Neural cell (in vitro differentiated cells): Measurements from ENCODE around the gene TDRD12. TPM values are rescaled to one million over a fixed set of nuclear protein-coding genes. Genes with fewer than 3 reads are reported as not detected.
"Not testable (repeated sequence)": the region's sequence is repeated elsewhere in the genome, so short reads cannot be mapped to it uniquely, and the experiment has no call there.

Experiments
- H2AFZ ChIP-seq: fragments of 200-600, 300-800 bp; sonication (generic), shearing (Covaris generic); 2 replicates; pipeline ENCODE4 v1.6.0; 2014; ENCODE audit warnings: low read depth, mild to moderate bottlenecking, antibody characterized with exemption, low read length, moderate library complexity
- H3F3A ChIP-seq: fragments of 200-600 bp; shearing (Covaris generic); 2 replicates; pipeline ENCODE4 v1.6.1; 2016; ENCODE audit warnings: mild to moderate bottlenecking, moderate library complexity, mixed read lengths, antibody characterized with exemption, low read length; ENCODE audit not compliant: insufficient read depth, poor library complexity, severe bottlenecking
- H3K27ac ChIP-seq: fragments of 200-600, 300-800 bp; sonication (generic), shearing (Covaris generic); 2 replicates; pipeline ENCODE4 v1.5.1; 2014; ENCODE audit warnings: mild to moderate bottlenecking, low read length, moderate library complexity
- H3K27me3 ChIP-seq: fragments of 300-800, 200-600 bp; sonication (generic), shearing (Covaris generic); 2 replicates; pipeline ENCODE4 v1.6.0; 2014; ENCODE audit warnings: mild to moderate bottlenecking, low read depth, low read length, moderate library complexity; ENCODE audit not compliant: insufficient read depth
- H3K36me3 ChIP-seq: fragments of 300-800, 200-600 bp; sonication (generic), shearing (Covaris generic); 2 replicates; pipeline ENCODE4 v1.5.1; 2014; ENCODE audit warnings: mild to moderate bottlenecking, antibody characterized with exemption, low read length, moderate library complexity; ENCODE audit not compliant: insufficient read depth
- H3K4me2 ChIP-seq: fragments of 300-800, 200-600 bp; sonication (generic), shearing (Covaris generic); 2 replicates; pipeline ENCODE4 v1.6.0; 2014; ENCODE audit warnings: mild to moderate bottlenecking, low read length
- H3K4me3 ChIP-seq: fragments of 300-800, 200-600 bp; sonication (generic), shearing (Covaris generic); 2 replicates; pipeline ENCODE4 v1.5.1; 2014; ENCODE audit warnings: mild to moderate bottlenecking, low read length, moderate library complexity
- H3K79me2 ChIP-seq: fragments of 200-600 bp; shearing (Covaris generic); replicated peaks from 2 replicates; pipeline ENCODE4 v1.6.0; 2014; ENCODE audit warnings: mild to moderate bottlenecking, low read length, moderate library complexity; ENCODE audit not compliant: insufficient read depth
- H3K9ac ChIP-seq: fragments of 300-800, 200-600 bp; sonication (generic), shearing (Covaris generic); 2 replicates; pipeline ENCODE4 v1.6.1; 2016; ENCODE audit warnings: mild to moderate bottlenecking, low read length, mixed read lengths
- H3K9me2 ChIP-seq: fragments of 200-600 bp; shearing (Covaris generic); 2 replicates; pipeline ENCODE4 v1.6.1; 2016; ENCODE audit warnings: mild to moderate bottlenecking, low read length, mixed read lengths; ENCODE audit not compliant: insufficient read depth
- H3K9me3 ChIP-seq: fragments of 200-600, 300-800 bp; sonication (generic), shearing (Covaris generic); 2 replicates; pipeline ENCODE4 v1.6.1; 2016; ENCODE audit warnings: mild to moderate bottlenecking, mixed run types, low read length, moderate library complexity, mixed read lengths
- H4K20me1 ChIP-seq: fragments of 200-600 bp; shearing (Covaris generic); 2 replicates; pipeline ENCODE4 v1.6.1; 2016; ENCODE audit warnings: mild to moderate bottlenecking, mixed run types; ENCODE audit not compliant: insufficient read depth
- CTCF ChIP-seq: fragments of 450-650 bp; IDR thresholded peaks from 2 replicates; pipeline ENCODE4 v1.5.1; 2014; ENCODE audit warnings: antibody characterized with exemption, mild to moderate bottlenecking, moderate library complexity; ENCODE audit not compliant: poor library complexity, severe bottlenecking
- EP300 ChIP-seq: fragments of 450-650 bp; conservative IDR thresholded peaks from 2 replicates; pipeline ENCODE4 v1.6.1; 2014; ENCODE audit warnings: antibody characterized with exemption, mild to moderate bottlenecking, moderate library complexity; ENCODE audit not compliant: poor library complexity, severe bottlenecking
- EZH2 ChIP-seq: fragments of 200-600, 300-800 bp; shearing (Covaris generic), sonication (generic); IDR thresholded peaks from 2 replicates; pipeline ENCODE4 v1.6.1; 2014; ENCODE audit warnings: antibody characterized with exemption, low read length, borderline replicate concordance, mild to moderate bottlenecking; ENCODE audit not compliant: insufficient read depth, poor library complexity, severe bottlenecking
- MXI1 ChIP-seq: fragments of 450-650 bp; conservative IDR thresholded peaks from 2 replicates; pipeline ENCODE4 v1.6.1; 2014; ENCODE audit warnings: antibody characterized with exemption, mild to moderate bottlenecking; ENCODE audit not compliant: poor library complexity, severe bottlenecking
- POLR2AphosphoS5 ChIP-seq: IDR thresholded peaks from 2 replicates; pipeline ENCODE4 v1.6.1; 2012
- RAD21 ChIP-seq: fragments of 450-650 bp; conservative IDR thresholded peaks from 2 replicates; pipeline ENCODE4 v1.6.1; 2014; ENCODE audit warnings: antibody characterized with exemption, mild to moderate bottlenecking, moderate library complexity
- SMC3 ChIP-seq: fragments of 450-650 bp; conservative IDR thresholded peaks from 2 replicates; pipeline ENCODE4 v1.6.1; 2014; ENCODE audit warnings: antibody characterized with exemption, mild to moderate bottlenecking, moderate library complexity; ENCODE audit not compliant: poor library complexity
- TAF1 ChIP-seq: IDR thresholded peaks from 2 replicates; pipeline ENCODE4 v1.6.1; 2012; ENCODE audit warnings: low read depth
- polyA plus RNA-seq: library from polyadenylated mRNA; depleted of rRNA; stranded (reverse); fragments of >200 nt; gene quantifications from 2 replicates; pipeline ENCODE4 v1.2.3, GENCODE V29; 2014
- TF ChIP-seq, protein P1 (sequence below): IDR thresholded peaks from 2 replicates; pipeline ENCODE4 v1.6.1; 2012; ENCODE audit warnings: borderline replicate concordance

Gene TDRD12
- polyA plus RNA-seq, 1 donor from 2014 or later: 9.2 TPM

GRCh38 chr19:32866564-32867265, 147.1 kb downstream of the TDRD12 start:
- no peaks in the 10 kb centered on the region for H3K9me2 ChIP-seq
- no peaks in the 10 kb centered on the region for H3K36me3 ChIP-seq
- H2AFZ ChIP-seq: no peak overlapping the region
- no peak overlapping the region for H3K9ac ChIP-seq
- no peak for TF ChIP-seq SMC3
- TF ChIP-seq RAD21: no peak
- no peak for TF ChIP-seq EZH2
- H3K79me2 ChIP-seq: no peaks in the 10 kb centered on the region
- H3K9me3 ChIP-seq: no peaks in the 10 kb centered on the region
- H3K27me3 ChIP-seq: no peaks in the 10 kb centered on the region
- no peak overlapping the region for H3K27ac ChIP-seq
- no peaks in the 10 kb centered on the region for H3F3A ChIP-seq
- no peaks in the 10 kb centered on the region for H4K20me1 ChIP-seq
- no peak overlapping the region for H3K4me3 ChIP-seq
- H3K4me2 ChIP-seq: no peak overlapping the region

DNA sequence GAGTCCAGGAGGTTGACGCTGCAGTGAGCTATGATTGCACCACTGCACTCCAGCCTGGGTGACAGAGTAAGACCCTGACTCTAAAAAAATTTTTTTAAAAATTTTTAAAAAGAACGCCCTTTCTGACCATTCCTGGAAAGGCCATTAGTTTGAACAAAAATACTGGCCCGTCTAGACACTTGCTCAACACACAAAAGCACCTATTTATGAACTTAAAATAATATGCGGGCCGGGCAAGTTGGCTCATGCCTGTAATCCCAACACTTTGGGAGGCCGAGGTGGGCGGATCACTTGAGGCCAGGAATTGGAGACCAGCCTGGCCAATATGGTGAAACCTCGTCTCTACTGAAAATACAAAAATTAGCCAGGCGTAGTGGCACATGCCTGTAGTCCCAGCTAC, 147.9 kb downstream of the TDRD12 start:
- H3K79me2 ChIP-seq: not testable (repeated sequence)

GRCh38 chr19:32868206-32868950, 148.8 kb downstream of the TDRD12 start:
- Histone ChIP-seq H4K20me1 (no peaks in the 10 kb centered on the region), H3F3A (no peaks in the 10 kb centered on the region), H3K9me3 (no peaks in the 10 kb centered on the region), H3K4me3 (no peak overlapping the region), H3K27ac (no peak overlapping the region), H3K79me2 (no peaks in the 10 kb centered on the region), H3K36me3 (no peaks in the 10 kb centered on the region), H3K9ac (no peak overlapping the region), H3K27me3 (no peaks in the 10 kb centered on the region), H3K9me2 (no peaks in the 10 kb centered on the region), H3K4me2 (no peak overlapping the region), H2AFZ (no peak overlapping the region)
- no peak for TF ChIP-seq RAD21
- no peak for TF ChIP-seq EP300
- TF ChIP-seq, protein P1, sequence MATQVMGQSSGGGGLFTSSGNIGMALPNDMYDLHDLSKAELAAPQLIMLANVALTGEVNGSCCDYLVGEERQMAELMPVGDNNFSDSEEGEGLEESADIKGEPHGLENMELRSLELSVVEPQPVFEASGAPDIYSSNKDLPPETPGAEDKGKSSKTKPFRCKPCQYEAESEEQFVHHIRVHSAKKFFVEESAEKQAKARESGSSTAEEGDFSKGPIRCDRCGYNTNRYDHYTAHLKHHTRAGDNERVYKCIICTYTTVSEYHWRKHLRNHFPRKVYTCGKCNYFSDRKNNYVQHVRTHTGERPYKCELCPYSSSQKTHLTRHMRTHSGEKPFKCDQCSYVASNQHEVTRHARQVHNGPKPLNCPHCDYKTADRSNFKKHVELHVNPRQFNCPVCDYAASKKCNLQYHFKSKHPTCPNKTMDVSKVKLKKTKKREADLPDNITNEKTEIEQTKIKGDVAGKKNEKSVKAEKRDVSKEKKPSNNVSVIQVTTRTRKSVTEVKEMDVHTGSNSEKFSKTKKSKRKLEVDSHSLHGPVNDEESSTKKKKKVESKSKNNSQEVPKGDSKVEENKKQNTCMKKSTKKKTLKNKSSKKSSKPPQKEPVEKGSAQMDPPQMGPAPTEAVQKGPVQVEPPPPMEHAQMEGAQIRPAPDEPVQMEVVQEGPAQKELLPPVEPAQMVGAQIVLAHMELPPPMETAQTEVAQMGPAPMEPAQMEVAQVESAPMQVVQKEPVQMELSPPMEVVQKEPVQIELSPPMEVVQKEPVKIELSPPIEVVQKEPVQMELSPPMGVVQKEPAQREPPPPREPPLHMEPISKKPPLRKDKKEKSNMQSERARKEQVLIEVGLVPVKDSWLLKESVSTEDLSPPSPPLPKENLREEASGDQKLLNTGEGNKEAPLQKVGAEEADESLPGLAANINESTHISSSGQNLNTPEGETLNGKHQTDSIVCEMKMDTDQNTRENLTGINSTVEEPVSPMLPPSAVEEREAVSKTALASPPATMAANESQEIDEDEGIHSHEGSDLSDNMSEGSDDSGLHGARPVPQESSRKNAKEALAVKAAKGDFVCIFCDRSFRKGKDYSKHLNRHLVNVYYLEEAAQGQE: no peak
- TF ChIP-seq MXI1: no peak
- no peak for TF ChIP-seq POLR2AphosphoS5
- no peak for TF ChIP-seq SMC3
- no peak for TF ChIP-seq TAF1
- no peak for TF ChIP-seq EZH2
- TF ChIP-seq CTCF: no peak

More for the DNA sequence above, 147.9 kb downstream of the TDRD12 start:
- not testable (repeated sequence) for H3K27ac ChIP-seq, H3K9ac ChIP-seq, H3K27me3 ChIP-seq, H4K20me1 ChIP-seq, H3F3A ChIP-seq, H3K9me3 ChIP-seq, H3K4me2 ChIP-seq, H2AFZ ChIP-seq, H3K9me2 ChIP-seq, H3K36me3 ChIP-seq, H3K4me3 ChIP-seq
